H1 (cell line): ENCODE data around the gene WDFY4. TPM values are rescaled to one million over a fixed set of nuclear protein-coding genes. Genes with fewer than 3 reads are reported as not detected.

Source experiments
- CTCF ChIA-PET: fragments of 300-600 bp; sonication (Branson Sonifier 250); formaldehyde crosslinking; loops from one replicate; lab custom pipeline; 2021; ENCODE audit not compliant: partially characterized antibody; lab: Charles Lee
- POLR2A ChIA-PET: fragments of 300-600 bp; sonication (Branson Sonifier 250); formaldehyde crosslinking; loops from one replicate; lab custom pipeline; 2021; ENCODE audit warnings: inconsistent platforms; ENCODE audit not compliant: partially characterized antibody; lab: Charles Lee
- DNase-seq, 2 experiments: peaks; one replicate each; pipeline versions ENCODE4 v3.0.0 to v3.0.0-alpha.2; 2010 to 2022; ENCODE audit warnings: low spot score in 2 of 2, low read depth in 1 of 2, mixed read lengths in 1 of 2
- FAIRE-seq: peaks from 2 replicates; lab custom pipeline; 2011; peaks lifted over from hg19 to GRCh38; lab: Jason Lieb, UNC
- H2AFZ ChIP-seq: 2 replicates; pipeline ENCODE4 v1.8.1; 2012; ENCODE audit warnings: low read length, inconsistent platforms
- H2AK5ac ChIP-seq: 2 replicates; pipeline ENCODE4 v1.6.1; 2013; ENCODE audit warnings: low read depth, low read length
- H2BK120ac ChIP-seq: replicated peaks from 2 replicates; pipeline ENCODE3; 2013; ENCODE audit warnings: low read depth, low read length, inconsistent platforms
- H2BK12ac ChIP-seq: 2 replicates; pipeline ENCODE4 v1.6.1; 2013; ENCODE audit warnings: low read depth, low read length
- H2BK15ac ChIP-seq: 2 replicates; pipeline ENCODE4 v1.6.1; 2013; ENCODE audit warnings: low read length
- H2BK20ac ChIP-seq: 2 replicates; pipeline ENCODE4 v1.6.1; 2013; ENCODE audit warnings: low read length
- H2BK5ac ChIP-seq: 2 replicates; pipeline ENCODE4 v1.6.1; 2013; ENCODE audit warnings: low read depth, low read length
- H3K14ac ChIP-seq: 2 replicates; pipeline ENCODE4 v1.6.1; 2013; ENCODE audit warnings: inconsistent platforms; ENCODE audit not compliant: insufficient read length
- H3K18ac ChIP-seq: 2 replicates; pipeline ENCODE4 v1.6.1; 2013; ENCODE audit warnings: low read length; ENCODE audit errors: extremely low read depth
- H3K23ac ChIP-seq: 2 replicates; pipeline ENCODE4 v1.6.1; 2013; ENCODE audit warnings: inconsistent platforms; ENCODE audit not compliant: insufficient read length
- H3K23me2 ChIP-seq: 2 replicates; pipeline ENCODE4 v1.6.1; 2013; ENCODE audit warnings: low read depth, low read length
- H3K27ac ChIP-seq: 2 replicates; pipeline ENCODE4 v1.6.1; 2011; ENCODE audit warnings: low read depth, low read length, inconsistent platforms
- H3K27me3 ChIP-seq, 4 experiments: replicated peaks in 1 of 4; 1 replicate in 1 of 4; 2 replicates in 3 of 4; pipeline versions ENCODE4 v1.6.1 to v1.8.1; 2011 to 2013; ENCODE audit warnings: low read length in 3 of 4, mild to moderate bottlenecking in 3 of 4, inconsistent platforms in 2 of 4, mixed read lengths in 2 of 4, moderate library complexity in 1 of 4; ENCODE audit not compliant: control insufficient read depth in 3 of 4, insufficient read depth in 3 of 4; ENCODE audit errors: extremely low read depth in 1 of 4
- H3K36me3 ChIP-seq, 4 experiments: 2 replicates each; pipeline versions ENCODE4 v1.6.1 to v1.8.1; 2011 to 2013; ENCODE audit warnings: mild to moderate bottlenecking in 4 of 4, low read length in 3 of 4, moderate library complexity in 2 of 4, control low read depth in 1 of 4, inconsistent platforms in 1 of 4; ENCODE audit not compliant: insufficient read depth in 4 of 4, control insufficient read depth in 2 of 4
- H3K4ac ChIP-seq: replicated peaks from 2 replicates; pipeline ENCODE3; 2013; ENCODE audit warnings: low read length, low read depth, mixed read lengths, inconsistent platforms; ENCODE audit not compliant: insufficient read length
- H3K4me1 ChIP-seq, 4 experiments: replicated peaks in 1 of 4; 1 replicate in 1 of 4; 2 replicates in 3 of 4; pipeline versions ENCODE4 v1.6.1 to v1.8.1; 2011 to 2013; ENCODE audit warnings: low read length in 3 of 4, inconsistent platforms in 2 of 4, mixed read lengths in 1 of 4; ENCODE audit not compliant: insufficient read depth in 4 of 4, control insufficient read depth in 3 of 4
- H3K4me2 ChIP-seq, 2 experiments: 2 replicates each; pipeline versions ENCODE4 v1.6.1 to v1.8.1; 2011 to 2013; ENCODE audit warnings: low read depth in 2 of 2, low read length in 2 of 2, control low read depth in 1 of 2, inconsistent platforms in 1 of 2, mild to moderate bottlenecking in 1 of 2; ENCODE audit not compliant: insufficient read depth in 1 of 2
- H3K4me3 ChIP-seq, 4 experiments: fragments of 200-600, 300-600 bp in 1 of 4; sonication (generic), shearing (Covaris generic), sonication (Bioruptor Twin) in 1 of 4; 2 replicates each; pipeline versions ENCODE4 v1.5.1 to v1.8.1; 2011 to 2016; ENCODE audit warnings: low read length in 4 of 4, low read depth in 3 of 4, control low read depth in 2 of 4, inconsistent platforms in 2 of 4, mild to moderate bottlenecking in 2 of 4, mixed read lengths in 1 of 4, moderate library complexity in 1 of 4; ENCODE audit not compliant: insufficient read depth in 2 of 4; ENCODE audit errors: extremely low read depth in 1 of 4
- H3K56ac ChIP-seq: replicated peaks from 2 replicates; pipeline ENCODE3; 2013; ENCODE audit warnings: low read depth, mild to moderate bottlenecking, mixed read lengths, low read length, inconsistent platforms; ENCODE audit not compliant: insufficient read length
- H3K79me1 ChIP-seq: 2 replicates; pipeline ENCODE4 v1.6.1; 2013; ENCODE audit warnings: low read depth, low read length, control low read depth
- H3K79me2 ChIP-seq, 2 experiments: 2 replicates each; pipeline versions ENCODE4 v1.6.1 to v1.8.1; 2012 to 2013; ENCODE audit warnings: low read length in 2 of 2, mild to moderate bottlenecking in 2 of 2, inconsistent platforms in 1 of 2; ENCODE audit not compliant: insufficient read depth in 2 of 2, control insufficient read depth in 1 of 2
- H3K9ac ChIP-seq, 4 experiments: replicated peaks in 1 of 4; 1 replicate in 1 of 4; 2 replicates in 3 of 4; pipeline versions ENCODE4 v1.6.1 to v1.8.1; 2011 to 2013; ENCODE audit warnings: low read depth in 3 of 4, low read length in 3 of 4, control low read depth in 2 of 4, mild to moderate bottlenecking in 2 of 4, moderate library complexity in 2 of 4, inconsistent platforms in 1 of 4; ENCODE audit errors: extremely low read depth in 1 of 4
- H3K9me3 ChIP-seq, 2 experiments: 2 replicates each; pipeline versions ENCODE4 v1.6.1 to v1.8.1; 2012 to 2013; ENCODE audit warnings: mild to moderate bottlenecking in 2 of 2, moderate library complexity in 2 of 2, control low read depth in 1 of 2, inconsistent platforms in 1 of 2, low read depth in 1 of 2, low read length in 1 of 2, mixed read lengths in 1 of 2; ENCODE audit not compliant: insufficient read depth in 2 of 2
- H4K20me1 ChIP-seq, 2 experiments: replicated peaks in 1 of 2; 2 replicates each; pipeline versions ENCODE3 to v1.8.1; 2011 to 2013; ENCODE audit warnings: inconsistent platforms in 2 of 2, low read length in 2 of 2, mild to moderate bottlenecking in 1 of 2; ENCODE audit not compliant: insufficient read depth in 2 of 2, control insufficient read depth in 1 of 2
- H4K5ac ChIP-seq: 2 replicates; pipeline ENCODE4 v1.6.1; 2013; ENCODE audit warnings: low read length, low read depth, mixed read lengths, inconsistent platforms; ENCODE audit not compliant: insufficient read length
- H4K8ac ChIP-seq: 2 replicates; pipeline ENCODE4 v1.8.0; 2013; ENCODE audit warnings: mild to moderate bottlenecking, moderate library complexity, low read length, inconsistent platforms; ENCODE audit not compliant: insufficient read depth; ENCODE audit errors: extremely low read depth
- H4K91ac ChIP-seq: replicated peaks from 2 replicates; pipeline ENCODE3; 2013; ENCODE audit warnings: low read length, mixed read lengths, inconsistent platforms; ENCODE audit not compliant: insufficient read length
- ASH2L ChIP-seq: fragments of 200-600, 300-600 bp; sonication (generic); IDR thresholded peaks from one replicate; pipeline ENCODE4 v1.7.1; 2017; ENCODE audit warnings: low read length
- BACH1 ChIP-seq: IDR thresholded peaks from 2 replicates; pipeline ENCODE4 v1.6.1; 2012; ENCODE audit warnings: low read length, improper control_type of control experiment
- BCL11A ChIP-seq, 2 experiments: IDR thresholded peaks; one replicate each; pipeline ENCODE4 v1.6.1; 2011; ENCODE audit warnings: low read depth in 2 of 2, low read length in 2 of 2, mild to moderate bottlenecking in 2 of 2
- CHD2 ChIP-seq: IDR thresholded peaks from 2 replicates; pipeline ENCODE4 v1.6.1; 2012; ENCODE audit warnings: low read length, improper control_type of control experiment
- CREB1 ChIP-seq: IDR thresholded peaks from 2 replicates; pipeline ENCODE4 v1.6.1; 2012; ENCODE audit warnings: inconsistent platforms
- CTCF ChIP-seq, 3 experiments: IDR thresholded peaks; 1 replicate in 2 of 3; 2 replicates in 1 of 3; pipeline versions ENCODE4 v1.5.1 to v1.6.1; 2011; ENCODE audit warnings: low read length in 3 of 3, mild to moderate bottlenecking in 3 of 3, inconsistent platforms in 2 of 3, low read depth in 1 of 3, moderate library complexity in 1 of 3; ENCODE audit not compliant: insufficient read depth in 1 of 3; ENCODE audit errors: control extremely low read depth in 1 of 3
- FOSL1 ChIP-seq: IDR thresholded peaks from 2 replicates; pipeline ENCODE4 v1.6.1; 2011; ENCODE audit warnings: mild to moderate bottlenecking, low read depth, low read length, moderate library complexity; ENCODE audit not compliant: insufficient read depth
- GTF2F1 ChIP-seq: IDR thresholded peaks from 2 replicates; pipeline ENCODE4 v1.6.1; 2012; ENCODE audit warnings: low read depth, low read length, improper control_type of control experiment, borderline replicate concordance
- POU5F1 ChIP-seq: IDR thresholded peaks from 2 replicates; pipeline ENCODE4 v1.6.1; 2011; ENCODE audit warnings: low read depth, mild to moderate bottlenecking, low read length, moderate library complexity
- TCF12 ChIP-seq: IDR thresholded peaks from 2 replicates; pipeline ENCODE4 v1.6.1; 2011; ENCODE audit warnings: low read depth, mild to moderate bottlenecking, low read length
- TEAD4 ChIP-seq: IDR thresholded peaks from 2 replicates; pipeline ENCODE4 v1.6.1; 2012; ENCODE audit warnings: low read depth, low read length, inconsistent platforms, mixed read lengths
- YY1 ChIP-seq: IDR thresholded peaks from 2 replicates; pipeline ENCODE4 v1.6.1; 2011; ENCODE audit warnings: low read depth, mild to moderate bottlenecking, low read length
- WGBS, 2 experiments: shearing (Covaris generic) in 1 of 2; methylation state at CpG; one replicate each; pipeline versions ENCODE4 v1.1.6 to v1.1.7; 2013 to 2015; ENCODE audit warnings: low lambda C conversion rate in 2 of 2, mixed read lengths in 2 of 2, inconsistent platforms in 1 of 2, low coverage in 1 of 2, missing lambda C conversion rate in 1 of 2; ENCODE audit not compliant: insufficient replicate concordance in 2 of 2, insufficient coverage in 1 of 2, insufficient read length in 1 of 2; ENCODE audit errors: extremely low coverage in 1 of 2, missing lambda C conversion rate in 1 of 2; 5-methylcytosine and 5-hydroxymethylcytosine counted together
- polyA plus RNA-seq, 7 experiments: library from polyadenylated mRNA; depleted of rRNA in 3 of 7; stranded (reverse) in 5 of 7; unstranded in 2 of 7; fragments of >200 nt in 5 of 7; fragments of 200-250 nt in 2 of 7; gene quantifications; 1 replicate in 5 of 7; 2 replicates in 1 of 7; 4 replicates in 1 of 7; pipeline versions ENCODE4 v1.2.1 to v1.2.3, GENCODE V29; 2011 to 2013; ENCODE audit warnings: missing spikeins in 2 of 7, mixed read lengths in 2 of 7
- total RNA-seq: library from RNA; stranded (reverse); fragmentation: NEBNext Ultra II Directional; extraction: Animal tissue kit (Norgen Biotek cat#: 25700); gene quantifications from 2 replicates; pipeline ENCODE4 v1.2.1, GENCODE V29; 2021

Gene WDFY4
- total and polyA plus RNA-seq, 2 of the 8 experiments (the other 6 are each of a cell fraction or from before 2014, with no cell fraction given), result not detected

- Histone ChIP-seq H3K79me2 (no peaks in the 10 kb centered on the region), H2BK12ac (no peak overlapping the region), H4K5ac (no peak overlapping the region), H2BK15ac (no peak overlapping the region), H4K91ac (no peak overlapping the region), H3K36me3 (no peaks in the 10 kb centered on the region), H4K20me1 (no peaks in the 10 kb centered on the region), H2BK120ac (no peak overlapping the region), H3K4me2 (no peak overlapping the region), H3K9me3 (no peaks in the 10 kb centered on the region), H3K9ac (no peak overlapping the region), H3K23ac (no peak overlapping the region), H3K56ac (no peak overlapping the region), H3K27me3 (no peaks in the 10 kb centered on the region; a peak in 1 of 7 replicates), H2AK5ac (no peak overlapping the region), H3K4me1 (no peaks in the 10 kb centered on the region), H3K79me1 (no peaks in the 10 kb centered on the region), H2AFZ (no peak overlapping the region), H2BK20ac (no peak overlapping the region), H3K4me3 (no peak overlapping the region), H3K23me2 (no peaks in the 10 kb centered on the region; the same call in 1 of the 2 replicates), H3K27ac (no peak overlapping the region), H3K18ac (no peak overlapping the region), H3K14ac (no peak overlapping the region), H4K8ac (no peak overlapping the region), H3K4ac (no peak overlapping the region), H2BK5ac (no peak overlapping the region)
- ChIA-PET POLR2A (no interaction called here), CTCF (interaction anchor here (0.8 to 1.5 kb wide), 3 partner anchors 17 to 61 kb away, joined by 3 to 7 read pairs (median 3); no protein-coding TSS in a partner anchor)
- DNase-seq (no peak), FAIRE-seq (no peak)
- TF ChIP-seq BACH1 (no peak), YY1 (no peak), GTF2F1 (no peak), BCL11A (IDR thresholded peaks at IDR 0.05; ENCODE audit: low read depth in 2 of 2, low read length in 2 of 2) (no peak), CREB1 (no peak), FOSL1 (no peak), CTCF (IDR thresholded peaks at IDR 0.05; ENCODE audit: control extremely low read depth in 1 of 3, insufficient read depth in 1 of 3, low read depth in 1 of 3, low read length in 3 of 3) (no peak), TCF12 (no peak), POU5F1 (no peak), ASH2L (no peak), CHD2 (no peak), TEAD4 (no peak)
- WGBS, 2 experiments, result 89% methylated on average over 7 of the region's 7 CpGs; no CpG with 5 or more reads in 1 of the 2 experiments
Observed at GRCh38 chr10:48902096-48902495, 217.4 kb downstream of the WDFY4 start.
